Activated T-cell treated with anti-CD3 and anti-CD28 coated beads, Interleukin-2, amount 50 U/mL, for 24 hours (primary cell): ENCODE data around the gene PECR.
A peak's percentile ranks its signal among the peaks of the same experiment; 100 is the strongest.

Source experiments
- DNase-seq: peaks from one replicate; pipeline ENCODE4 v3.0.0-alpha.2; 2020
- H3K27ac Mint-ChIP-seq: 2 replicates; pipeline ENCODE4 v1.8.0; 2020; ENCODE audit warnings: mild to moderate bottlenecking, mixed read lengths
- H3K27me3 Mint-ChIP-seq: 2 replicates; pipeline ENCODE4 v1.8.0; 2020; ENCODE audit warnings: mixed read lengths
- H3K36me3 Mint-ChIP-seq: 2 replicates; pipeline ENCODE4 v1.8.0; 2020; ENCODE audit warnings: low read depth, mixed read lengths
- H3K4me1 Mint-ChIP-seq: 2 replicates; pipeline ENCODE4 v1.8.0; 2020; ENCODE audit warnings: low read depth, mixed read lengths
- H3K4me3 Mint-ChIP-seq: 2 replicates; pipeline ENCODE4 v1.8.0; 2020; ENCODE audit warnings: mild to moderate bottlenecking, moderate library complexity, mixed read lengths
- H3K9me3 Mint-ChIP-seq: 2 replicates; pipeline ENCODE4 v1.8.0; 2020; ENCODE audit warnings: mixed read lengths

The PECR gene

GRCh38 chr2:216043949-216044348 is 37.7 kb downstream of the PECR start:
- H3K27me3 Mint-ChIP-seq, result no peaks in the 10 kb centered on the region
- no peak for DNase-seq
- H3K36me3 Mint-ChIP-seq, result peaks cover 41% of the 10 kb centered on the region
- no peaks in the 10 kb centered on the region for H3K9me3 Mint-ChIP-seq
- no peak overlapping the region for H3K4me3 Mint-ChIP-seq
- H3K27ac Mint-ChIP-seq, result no peak overlapping the region
- H3K4me1 Mint-ChIP-seq, result peaks cover 8% of the 10 kb centered on the region

- no peak overlapping the region for H3K27ac Mint-ChIP-seq
- peaks cover 43% of the 10 kb centered on the region for H3K36me3 Mint-ChIP-seq
- DNase-seq, result no peak
- no peaks in the 10 kb centered on the region for H3K27me3 Mint-ChIP-seq
- peaks cover 8% of the 10 kb centered on the region for H3K4me1 Mint-ChIP-seq
- no peak overlapping the region for H3K4me3 Mint-ChIP-seq
- H3K9me3 Mint-ChIP-seq, result no peaks in the 10 kb centered on the region
Measured at GRCh38 chr2:216041438-216041837, 40.2 kb downstream of the PECR start.

- no peak overlapping the region for H3K27ac Mint-ChIP-seq
- no peak overlapping the region for H3K4me3 Mint-ChIP-seq
- H3K9me3 Mint-ChIP-seq, result no peaks in the 10 kb centered on the region
- H3K36me3 Mint-ChIP-seq, result peaks cover 35% of the 10 kb centered on the region
- DNase-seq, result no peak
- peaks cover under 1% of the 10 kb centered on the region for H3K4me1 Mint-ChIP-seq
- H3K27me3 Mint-ChIP-seq, result no peaks in the 10 kb centered on the region
Measured at GRCh38 chr2:216039918-216040317, 41.7 kb downstream of the PECR start.

- Mint-ChIP-seq H3K9me3 (no peaks in the 10 kb centered on the region), H3K4me3 (no peak overlapping the region), H3K36me3 (peaks cover 17% of the 10 kb centered on the region), H3K27me3 (no peaks in the 10 kb centered on the region), H3K27ac (no peak overlapping the region), H3K4me1 (peaks cover 48% of the 10 kb centered on the region)
- DNase-seq, result peak; percentile 86
Measured at GRCh38 chr2:216034065-216034464, 47.5 kb downstream of the PECR start.

- Mint-ChIP-seq H3K4me1 (peaks cover 48% of the 10 kb centered on the region), H3K27me3 (no peaks in the 10 kb centered on the region), H3K36me3 (peaks cover 17% of the 10 kb centered on the region), H3K27ac (no peak overlapping the region), H3K9me3 (no peaks in the 10 kb centered on the region), H3K4me3 (no peak overlapping the region)
- no peak for DNase-seq
Measured at GRCh38 chr2:216033403-216033802, 48.2 kb downstream of the PECR start.

GRCh38 chr2:216031960-216032689 is 49.5 kb downstream of the PECR start:
- peaks cover 10% of the 10 kb centered on the region for H3K36me3 Mint-ChIP-seq
- peak overlapping the region; percentile 43 for H3K4me3 Mint-ChIP-seq
- DNase-seq, result no peak
- peak overlapping the region; percentile 94 for H3K27ac Mint-ChIP-seq
- H3K4me1 Mint-ChIP-seq, result peaks cover 48% of the 10 kb centered on the region
- no peaks in the 10 kb centered on the region for H3K9me3 Mint-ChIP-seq
- H3K27me3 Mint-ChIP-seq, result no peaks in the 10 kb centered on the region

GRCh38 chr2:216030216-216030615 is 51.4 kb downstream of the PECR start:
- H3K4me1 Mint-ChIP-seq, result peaks cover 48% of the 10 kb centered on the region
- no peak for DNase-seq
- no peaks in the 10 kb centered on the region for H3K27me3 Mint-ChIP-seq
- H3K36me3 Mint-ChIP-seq, result peaks cover 10% of the 10 kb centered on the region
- no peaks in the 10 kb centered on the region for H3K9me3 Mint-ChIP-seq
- no peak overlapping the region for H3K4me3 Mint-ChIP-seq
- no peak overlapping the region for H3K27ac Mint-ChIP-seq

- H3K27me3 Mint-ChIP-seq, result no peaks in the 10 kb centered on the region
- no peak for DNase-seq
- peak overlapping the region; percentile 47 for H3K27ac Mint-ChIP-seq
- peaks cover 10% of the 10 kb centered on the region for H3K36me3 Mint-ChIP-seq
- H3K9me3 Mint-ChIP-seq, result no peaks in the 10 kb centered on the region
- H3K4me3 Mint-ChIP-seq, result no peak overlapping the region
- peaks cover 48% of the 10 kb centered on the region for H3K4me1 Mint-ChIP-seq
Measured at GRCh38 chr2:216029416-216030129, 52.0 kb downstream of the PECR start.

- Mint-ChIP-seq H3K27ac (no peak overlapping the region), H3K27me3 (no peaks in the 10 kb centered on the region), H3K36me3 (peaks cover 7% of the 10 kb centered on the region), H3K9me3 (no peaks in the 10 kb centered on the region), H3K4me3 (no peak overlapping the region), H3K4me1 (peaks cover 6% of the 10 kb centered on the region)
- no peak for DNase-seq
Measured at GRCh38 chr2:216024779-216025336, 56.8 kb downstream of the PECR start.

- H3K36me3 Mint-ChIP-seq, result no peaks in the 10 kb centered on the region
Measured at GRCh38 chr2:216023055-216023648, 58.5 kb downstream of the PECR start.

GRCh38 chr2:216021768-216022565 is 59.6 kb downstream of the PECR start:
- DNase-seq, result no peak
- Mint-ChIP-seq H3K4me1 (peaks cover 17% of the 10 kb centered on the region), H3K27me3 (no peaks in the 10 kb centered on the region), H3K9me3 (peaks cover 5% of the 10 kb centered on the region), H3K27ac (no peak overlapping the region), H3K4me3 (no peak overlapping the region), H3K36me3 (no peaks in the 10 kb centered on the region)

More at GRCh38 chr2:216023055-216023648, 58.5 kb downstream of the PECR start:
- no peak overlapping the region for H3K4me3 Mint-ChIP-seq
- DNase-seq, result peak; percentile 46
- H3K27me3 Mint-ChIP-seq, result no peaks in the 10 kb centered on the region
- H3K9me3 Mint-ChIP-seq, result peaks cover 5% of the 10 kb centered on the region
- no peak overlapping the region for H3K27ac Mint-ChIP-seq
- peaks cover 7% of the 10 kb centered on the region for H3K4me1 Mint-ChIP-seq

GRCh38 chr2:216018709-216019108 is 62.9 kb downstream of the PECR start:
- no peak overlapping the region for H3K27ac Mint-ChIP-seq
- H3K27me3 Mint-ChIP-seq, result no peaks in the 10 kb centered on the region
- peaks cover 45% of the 10 kb centered on the region for H3K4me1 Mint-ChIP-seq
- DNase-seq, result no peak
- H3K9me3 Mint-ChIP-seq, result peaks cover 5% of the 10 kb centered on the region
- no peaks in the 10 kb centered on the region for H3K36me3 Mint-ChIP-seq
- no peak overlapping the region for H3K4me3 Mint-ChIP-seq

- peaks cover 5% of the 10 kb centered on the region for H3K36me3 Mint-ChIP-seq
- H3K27ac Mint-ChIP-seq, result peak overlapping the region; percentile 77
- H3K27me3 Mint-ChIP-seq, result no peaks in the 10 kb centered on the region
- peaks cover 5% of the 10 kb centered on the region for H3K9me3 Mint-ChIP-seq
- DNase-seq, result peak; percentile 43
- H3K4me3 Mint-ChIP-seq, result peak overlapping the region; percentile 32
- H3K4me1 Mint-ChIP-seq, result peaks cover 53% of the 10 kb centered on the region
Measured at GRCh38 chr2:216017365-216017764, 64.2 kb downstream of the PECR start.

GRCh38 chr2:216016581-216016980 is 65.0 kb downstream of the PECR start:
- Mint-ChIP-seq H3K36me3 (peaks cover 5% of the 10 kb centered on the region), H3K4me3 (no peak overlapping the region), H3K4me1 (peaks cover 59% of the 10 kb centered on the region), H3K27ac (peak overlapping the region; percentile 86), H3K9me3 (peaks cover 5% of the 10 kb centered on the region), H3K27me3 (no peaks in the 10 kb centered on the region)
- DNase-seq, result no peak
